Mesothelial cell of epicardium (in vitro differentiated cells): Measurements from ENCODE around the gene LENG8. TPM values are rescaled to one million over a fixed set of nuclear protein-coding genes. Genes with fewer than 3 reads are reported as not detected.

ENCODE experiments used
- DNase-seq, 2 experiments: peaks; one replicate each; pipeline ENCODE4 v3.0.0; 2021; ENCODE audit warnings: low spot score in 2 of 2; ENCODE audit not compliant: unreplicated experiment in 2 of 2
- H3K27ac Mint-ChIP-seq: 2 replicates; pipeline ENCODE4 v1.8.0; 2021; ENCODE audit warnings: mixed read lengths
- H3K27me3 Mint-ChIP-seq: 2 replicates; pipeline ENCODE4 v1.8.0; 2021; ENCODE audit warnings: low read depth, mixed read lengths
- H3K36me3 Mint-ChIP-seq: 2 replicates; pipeline ENCODE4 v1.8.0; 2021; ENCODE audit warnings: mixed read lengths
- H3K4me1 Mint-ChIP-seq: 2 replicates; pipeline ENCODE4 v1.8.0; 2021; ENCODE audit warnings: mixed read lengths
- H3K4me3 Mint-ChIP-seq: 2 replicates; pipeline ENCODE4 v1.8.0; 2021; ENCODE audit warnings: mild to moderate bottlenecking, moderate library complexity, mixed read lengths
- H3K9me3 Mint-ChIP-seq: 2 replicates; pipeline ENCODE4 v1.8.0; 2021; ENCODE audit warnings: mixed read lengths
- CTCF ChIP-seq: fragments of 200-600 bp; sonication (generic); IDR thresholded peaks from one replicate; pipeline ENCODE4 v1.5.0; 2021; ENCODE audit warnings: antibody characterized with exemption; ENCODE audit not compliant: unreplicated experiment
- total RNA-seq: library from RNA; stranded (reverse); gene quantifications from 3 replicates; pipeline ENCODE4 v1.2.1, GENCODE V29; 2021

LENG8 gene
- total RNA-seq, 1 donor from 2014 or later = 312 TPM

GRCh38 chr19:54449701-54450069 lies 686 bp downstream of the LENG8 start:
- no peak for DNase-seq
- Mint-ChIP-seq H3K9me3 (no peaks in the 10 kb centered on the region), H3K36me3 (peaks cover 6% of the 10 kb centered on the region), H3K27ac (peak overlapping the region; percentile 99), H3K27me3 (no peaks in the 10 kb centered on the region), H3K4me1 (peaks cover 33% of the 10 kb centered on the region), H3K4me3 (peak overlapping the region; percentile 97)
- no peak for TF ChIP-seq CTCF

GRCh38 chr19:54451331-54451871 lies 2.4 kb downstream of the LENG8 start:
- TF ChIP-seq CTCF = no peak
- no peaks in the 10 kb centered on the region for H3K9me3 Mint-ChIP-seq
- H3K36me3 Mint-ChIP-seq = peaks cover 12% of the 10 kb centered on the region
- H3K4me1 Mint-ChIP-seq = peaks cover 33% of the 10 kb centered on the region
- H3K4me3 Mint-ChIP-seq = peak overlapping the region; percentile 97
- H3K27ac Mint-ChIP-seq = peak overlapping the region; percentile 68
- DNase-seq = no peak
- H3K27me3 Mint-ChIP-seq = no peaks in the 10 kb centered on the region

GRCh38 chr19:54451997-54452396 lies 3.0 kb downstream of the LENG8 start:
- Mint-ChIP-seq H3K4me1 (peaks cover 29% of the 10 kb centered on the region), H3K36me3 (peaks cover 12% of the 10 kb centered on the region), H3K4me3 (no peak overlapping the region), H3K27me3 (no peaks in the 10 kb centered on the region), H3K27ac (no peak overlapping the region), H3K9me3 (no peaks in the 10 kb centered on the region)
- no peak for TF ChIP-seq CTCF
- DNase-seq = no peak

GRCh38 chr19:54452626-54453025 lies 3.6 kb downstream of the LENG8 start:
- no peak for DNase-seq
- peaks cover 12% of the 10 kb centered on the region for H3K36me3 Mint-ChIP-seq
- no peaks in the 10 kb centered on the region for H3K27me3 Mint-ChIP-seq
- no peak overlapping the region for H3K4me3 Mint-ChIP-seq
- TF ChIP-seq CTCF = no peak
- no peaks in the 10 kb centered on the region for H3K9me3 Mint-ChIP-seq
- no peak overlapping the region for H3K27ac Mint-ChIP-seq
- H3K4me1 Mint-ChIP-seq = peaks cover 24% of the 10 kb centered on the region

- DNase-seq = no peak
- TF ChIP-seq CTCF = no peak
- Mint-ChIP-seq H3K27ac (no peak overlapping the region), H3K9me3 (no peaks in the 10 kb centered on the region), H3K36me3 (peaks cover 25% of the 10 kb centered on the region), H3K4me1 (peaks cover 19% of the 10 kb centered on the region), H3K27me3 (no peaks in the 10 kb centered on the region), H3K4me3 (no peak overlapping the region)
Observed at GRCh38 chr19:54453921-54454780, 5.2 kb downstream of the LENG8 start.
